Right atrium auricular region (tissue), 2 donors: ENCODE measurements around the gene TENM3. TPM values are rescaled to one million over a fixed set of nuclear protein-coding genes. Genes with fewer than 3 reads are reported as not detected.

Experiments
- DNase-seq: peaks from one replicate; pipeline ENCODE4 v3.0.0-alpha.2; 2019; ENCODE audit warnings: low spot score
- H3K27ac ChIP-seq, 2 donors: fragments of 200-600 bp; sonication (generic); 1 replicate in 1 of 2; 2 replicates in 1 of 2; pipeline ENCODE4 v1.5.1; 2016 to 2019
- H3K27me3 ChIP-seq, 2 donors: fragments of 200-600 bp; sonication (generic); one replicate each; pipeline versions ENCODE4 v1.5.1 to v1.6.0; 2017 to 2019
- H3K36me3 ChIP-seq: fragments of 200-600 bp; sonication (generic); one replicate; pipeline ENCODE4 v1.5.1; 2016
- H3K4me1 ChIP-seq, 2 donors: fragments of 200-600 bp; sonication (generic); one replicate each; pipeline versions ENCODE4 v1.5.1 to v1.6.0; 2017 to 2019
- H3K4me3 ChIP-seq, 2 donors: fragments of 200-600 bp; sonication (generic); 1 replicate in 1 of 2; 2 replicates in 1 of 2; pipeline ENCODE4 v1.5.1; 2017 to 2019; ENCODE audit warnings: mild to moderate bottlenecking in 1 of 2, moderate library complexity in 1 of 2
- H3K9me3 ChIP-seq, 2 donors: fragments of 200-600 bp; sonication (generic); one replicate each; pipeline ENCODE4 v1.5.1; 2019
- CTCF ChIP-seq, 2 donors: fragments of 200-600 bp; sonication (generic); IDR thresholded peaks; one replicate each; pipeline ENCODE4 v1.5.1; 2019; ENCODE audit warnings: antibody characterized with exemption in 2 of 2
- total RNA-seq, 2 donors: library from RNA; depleted of rRNA; stranded (reverse); fragments of >200 nt; gene quantifications; one replicate each; pipeline ENCODE4 v1.1.0, GENCODE V29; 2016

Gene TENM3
- total RNA-seq, 2 donors from 2014 or later = 10.7 to 15.9 TPM

GRCh38 chr4:182227611-182228010 lies 15.6 kb upstream of the TENM3 start:
- H3K27me3 ChIP-seq = no peaks in the 10 kb centered on the region
- H3K27ac ChIP-seq = no peak overlapping the region
- TF ChIP-seq CTCF (IDR thresholded peaks at IDR 0.05) = no peak
- H3K9me3 ChIP-seq = no peaks in the 10 kb centered on the region
- H3K4me3 ChIP-seq = no peak overlapping the region
- no peak for DNase-seq
- H3K4me1 ChIP-seq = no peaks in the 10 kb centered on the region
- H3K36me3 ChIP-seq = no peaks in the 10 kb centered on the region

GRCh38 chr4:182228991-182229577 lies 14.1 kb upstream of the TENM3 start:
- no peak for TF ChIP-seq CTCF (IDR thresholded peaks at IDR 0.05)
- Histone ChIP-seq H3K36me3 (no peaks in the 10 kb centered on the region), H3K4me3 (no peak overlapping the region), H3K27me3 (no peaks in the 10 kb centered on the region), H3K9me3 (no peaks in the 10 kb centered on the region), H3K4me1 (no peaks in the 10 kb centered on the region), H3K27ac (no peak overlapping the region)
- no peak for DNase-seq

DNA sequence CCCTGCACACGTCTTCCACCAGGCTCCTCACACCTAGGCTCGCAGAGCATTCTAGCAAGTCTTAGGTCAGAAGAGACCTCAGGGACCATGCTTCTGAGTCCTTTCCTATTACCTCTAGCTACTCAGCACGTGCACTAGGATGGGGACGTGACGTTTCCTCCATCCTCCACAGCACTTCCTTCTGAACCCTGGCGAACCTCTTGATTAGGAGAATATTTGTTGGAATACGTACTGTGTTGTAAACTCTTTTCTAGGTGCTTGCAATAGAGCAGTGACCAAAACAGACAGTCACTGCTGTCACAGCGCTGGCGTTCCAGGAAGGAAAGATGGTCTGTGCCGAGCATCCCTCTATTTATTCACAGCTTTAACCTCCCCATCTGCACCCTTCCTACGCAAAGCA lies 12.9 kb upstream of the TENM3 start:
- H3K27me3 ChIP-seq = no peaks in the 10 kb centered on the region
- no peak overlapping the region for H3K4me3 ChIP-seq
- no peak overlapping the region for H3K27ac ChIP-seq
- no peak for DNase-seq
- H3K9me3 ChIP-seq = no peaks in the 10 kb centered on the region
- no peak for TF ChIP-seq CTCF (IDR thresholded peaks at IDR 0.05)
- H3K4me1 ChIP-seq = no peaks in the 10 kb centered on the region
- H3K36me3 ChIP-seq = no peaks in the 10 kb centered on the region

GRCh38 chr4:182231080-182231479 lies 12.1 kb upstream of the TENM3 start:
- no peak overlapping the region for H3K27ac ChIP-seq
- H3K4me3 ChIP-seq = no peak overlapping the region
- no peaks in the 10 kb centered on the region for H3K4me1 ChIP-seq
- DNase-seq = no peak
- no peaks in the 10 kb centered on the region for H3K36me3 ChIP-seq
- H3K27me3 ChIP-seq = no peaks in the 10 kb centered on the region
- no peaks in the 10 kb centered on the region for H3K9me3 ChIP-seq
- no peak for TF ChIP-seq CTCF (IDR thresholded peaks at IDR 0.05)

- Histone ChIP-seq H3K4me1 (no peaks in the 10 kb centered on the region), H3K4me3 (no peak overlapping the region), H3K9me3 (no peaks in the 10 kb centered on the region), H3K27me3 (no peaks in the 10 kb centered on the region), H3K27ac (no peak overlapping the region), H3K36me3 (no peaks in the 10 kb centered on the region)
- no peak for DNase-seq
- TF ChIP-seq CTCF (IDR thresholded peaks at IDR 0.05) = no peak
Measured at GRCh38 chr4:182231496-182231895, 11.7 kb upstream of the TENM3 start.
